Measurements from ENCODE around the gene CD177. TPM values are rescaled to one million over a fixed set of nuclear protein-coding genes. Genes with fewer than 3 reads are reported as not detected.
"Not testable (repeated sequence)": the region's sequence is repeated elsewhere in the genome, so short reads cannot be mapped to it uniquely, and the experiment has no call there.

Gene CD177
- total RNA-seq, 4 donors from 2014 or later, result 0.42 to 4.3 (median 0.74) TPM

GRCh38 chr19:43354305-43354627 lies 780 bp downstream of the CD177 start:
- TF ChIP-seq POLR2AphosphoS5 (IDR thresholded peaks at IDR 0.05) (no peak), EP300 (IDR thresholded peaks at IDR 0.05) (no peak), POLR2A (IDR thresholded peaks at IDR 0.05; ENCODE audit: low read depth) (no peak), CTCF (IDR thresholded peaks at IDR 0.05) (no peak)
- no peak for DNase-seq (ENCODE audit: extremely low spot score)
- Histone ChIP-seq H3K4me1 (peaks cover 0 to 7% (median 3%) of the 10 kb centered on the region in 4 donors), H3K27me3 (peaks cover 0 to 29% (median 1%) of the 10 kb centered on the region in 4 donors), H3K36me3 (no peaks in the 10 kb centered on the region), H3K9me3 (no peaks in the 10 kb centered on the region), H3K27ac (replicated peaks in 1 of 4) (no peak overlapping the region), H3K4me3 (peak overlapping the region in 1 of 4 donors; percentile 5)
- intact Hi-C loops (cut with DNase I), result no loop called here
- 8% methylated on average over 13 of the region's 19 CpGs for WGBS

GRCh38 chr19:43356749-43357148 lies 3.3 kb downstream of the CD177 start:
- H3K4me1 ChIP-seq; intact Hi-C loops (cut with DNase I); H3K9me3 ChIP-seq; H3K4me3 ChIP-seq; H3K27ac ChIP-seq (replicated peaks in 1 of 4); H3K36me3 ChIP-seq; DNase-seq (ENCODE audit: extremely low spot score): not testable (repeated sequence)
- peaks cover 0 to 37% (median 1%) of the 10 kb centered on the region in 4 donors for H3K27me3 ChIP-seq
- WGBS, result no CpG with 5 or more reads among the region's 3 CpGs

GRCh38 chr19:43362179-43362578 lies 8.7 kb downstream of the CD177 start:
- H3K4me3 ChIP-seq, result no peak overlapping the region
- no peaks in the 10 kb centered on the region for H3K36me3 ChIP-seq
- H3K4me1 ChIP-seq, result no peaks in the 10 kb centered on the region
- DNase-seq (ENCODE audit: extremely low spot score), result no peak
- no peak overlapping the region for H3K27ac ChIP-seq (replicated peaks in 1 of 4)
- WGBS, result 13% methylated on average over 7 of the region's 8 CpGs
- intact Hi-C loops (cut with DNase I), result no loop called here
- H3K27me3 ChIP-seq, result peaks cover 0 to 27% (median 0%) of the 10 kb centered on the region in 4 donors
- TF ChIP-seq CTCF (IDR thresholded peaks at IDR 0.05), result no peak
- no peak for TF ChIP-seq POLR2AphosphoS5 (IDR thresholded peaks at IDR 0.05)
- TF ChIP-seq POLR2A (IDR thresholded peaks at IDR 0.05; ENCODE audit: low read depth), result no peak
- no peak for TF ChIP-seq EP300 (IDR thresholded peaks at IDR 0.05)
- H3K9me3 ChIP-seq, result no peaks in the 10 kb centered on the region

- intact Hi-C loops (cut with DNase I), result no loop called here
- Histone ChIP-seq H3K4me3 (no peak overlapping the region), H3K36me3 (no peaks in the 10 kb centered on the region), H3K27me3 (peaks cover 0 to 27% (median 0%) of the 10 kb centered on the region in 4 donors), H3K27ac (replicated peaks in 1 of 4) (no peak overlapping the region), H3K9me3 (no peaks in the 10 kb centered on the region), H3K4me1 (no peaks in the 10 kb centered on the region)
- TF ChIP-seq POLR2A (IDR thresholded peaks at IDR 0.05; ENCODE audit: low read depth) (no peak), POLR2AphosphoS5 (IDR thresholded peaks at IDR 0.05) (no peak), CTCF (IDR thresholded peaks at IDR 0.05) (no peak), EP300 (IDR thresholded peaks at IDR 0.05) (no peak)
- DNase-seq (ENCODE audit: extremely low spot score), result no peak
- 67% methylated on average over 9 of the region's 11 CpGs for WGBS
Measured at GRCh38 chr19:43362745-43363144, 9.3 kb downstream of the CD177 start.

- DNase-seq (ENCODE audit: extremely low spot score); H3K9me3 ChIP-seq; intact Hi-C loops (cut with DNase I); H3K4me1 ChIP-seq; H3K4me3 ChIP-seq; H3K36me3 ChIP-seq; H3K27ac ChIP-seq (replicated peaks in 1 of 4): not testable (repeated sequence)
- H3K27me3 ChIP-seq, result peaks cover 0 to 23% (median 0%) of the 10 kb centered on the region in 4 donors
- 96% methylated on average over 3 of the region's 9 CpGs for WGBS
Measured at GRCh38 chr19:43365677-43366076, 12.2 kb downstream of the CD177 start.

- TF ChIP-seq EP300 (IDR thresholded peaks at IDR 0.05), result no peak
- Histone ChIP-seq H3K27ac (replicated peaks in 1 of 4) (no peak overlapping the region), H3K4me1 (no peaks in the 10 kb centered on the region), H3K27me3 (peaks cover 0 to 18% (median 0%) of the 10 kb centered on the region in 4 donors), H3K36me3 (no peaks in the 10 kb centered on the region), H3K9me3 (no peaks in the 10 kb centered on the region), H3K4me3 (no peak overlapping the region)
- DNase-seq (ENCODE audit: extremely low spot score), result no peak
- intact Hi-C loops (cut with DNase I), result no loop called here
- WGBS, result 75% methylated on average over 2 of the region's 2 CpGs
Measured at GRCh38 chr19:43367822-43368221, 14.3 kb downstream of the CD177 start.

- DNase-seq (ENCODE audit: extremely low spot score); H3K27ac ChIP-seq (replicated peaks in 1 of 4); H3K36me3 ChIP-seq; H3K4me1 ChIP-seq; H3K9me3 ChIP-seq; intact Hi-C loops (cut with DNase I); H3K4me3 ChIP-seq: not testable (repeated sequence)
- peaks cover 0 to 15% (median 0%) of the 10 kb centered on the region in 4 donors for H3K27me3 ChIP-seq
- 52% methylated on average over 5 of the region's 9 CpGs for WGBS
Measured at GRCh38 chr19:43368897-43369296, 15.4 kb downstream of the CD177 start.
